ENCODE results near the gene TNS2. TPM values are rescaled to one million over a fixed set of nuclear protein-coding genes. Genes with fewer than 3 reads are reported as not detected.
A peak's percentile ranks its signal among the peaks of the same experiment; 100 is the strongest.

The TNS2 gene
- total RNA-seq, 1 donor from 2014 or later: 2.5 TPM

DNA sequence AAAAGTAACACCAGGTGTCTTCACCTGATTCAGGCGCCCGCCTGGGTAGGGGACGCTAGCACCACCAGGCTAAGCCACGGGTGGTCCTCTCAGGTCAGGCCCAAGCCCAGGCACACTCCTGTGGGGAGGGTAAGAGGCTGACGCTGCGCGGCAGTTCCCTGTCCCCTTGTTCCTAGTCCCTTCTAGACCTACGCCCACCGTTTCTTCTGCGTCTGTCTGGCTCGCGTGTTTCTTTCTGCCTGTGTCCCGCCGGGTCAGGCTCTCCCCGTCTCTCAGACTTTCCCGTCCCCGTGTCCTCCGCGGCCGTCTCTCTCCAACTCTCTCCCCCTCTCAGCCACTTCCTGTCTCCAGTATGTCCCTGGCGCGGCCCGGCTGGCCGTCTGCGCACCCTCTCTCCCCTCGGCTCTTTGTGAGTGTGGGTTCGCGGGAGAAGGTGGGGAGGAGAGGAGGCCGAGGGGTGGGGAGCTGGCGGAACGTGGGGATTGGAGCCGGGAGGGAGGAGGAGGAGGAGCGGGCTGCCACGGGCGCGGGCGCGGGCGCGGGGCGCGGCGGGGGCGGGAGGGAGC lies 3.1 kb upstream of the TNS2 start:
- Mint-ChIP-seq H3K4me1 (ENCODE audit: low read depth, unreplicated experiment) (peaks cover 20% of the 10 kb centered on the region), H3K27ac (ENCODE audit: unreplicated experiment) (peak overlapping the region; percentile 24), H3K27me3 (ENCODE audit: unreplicated experiment) (peaks cover 12% of the 10 kb centered on the region), H3K36me3 (ENCODE audit: unreplicated experiment) (peaks cover 5% of the 10 kb centered on the region), H3K9me3 (ENCODE audit: unreplicated experiment) (peaks cover 7% of the 10 kb centered on the region), H3K4me3 (ENCODE audit: unreplicated experiment) (peak overlapping the region; percentile 91)
- peak; percentile 65 for DNase-seq
- TF ChIP-seq, protein P1, sequence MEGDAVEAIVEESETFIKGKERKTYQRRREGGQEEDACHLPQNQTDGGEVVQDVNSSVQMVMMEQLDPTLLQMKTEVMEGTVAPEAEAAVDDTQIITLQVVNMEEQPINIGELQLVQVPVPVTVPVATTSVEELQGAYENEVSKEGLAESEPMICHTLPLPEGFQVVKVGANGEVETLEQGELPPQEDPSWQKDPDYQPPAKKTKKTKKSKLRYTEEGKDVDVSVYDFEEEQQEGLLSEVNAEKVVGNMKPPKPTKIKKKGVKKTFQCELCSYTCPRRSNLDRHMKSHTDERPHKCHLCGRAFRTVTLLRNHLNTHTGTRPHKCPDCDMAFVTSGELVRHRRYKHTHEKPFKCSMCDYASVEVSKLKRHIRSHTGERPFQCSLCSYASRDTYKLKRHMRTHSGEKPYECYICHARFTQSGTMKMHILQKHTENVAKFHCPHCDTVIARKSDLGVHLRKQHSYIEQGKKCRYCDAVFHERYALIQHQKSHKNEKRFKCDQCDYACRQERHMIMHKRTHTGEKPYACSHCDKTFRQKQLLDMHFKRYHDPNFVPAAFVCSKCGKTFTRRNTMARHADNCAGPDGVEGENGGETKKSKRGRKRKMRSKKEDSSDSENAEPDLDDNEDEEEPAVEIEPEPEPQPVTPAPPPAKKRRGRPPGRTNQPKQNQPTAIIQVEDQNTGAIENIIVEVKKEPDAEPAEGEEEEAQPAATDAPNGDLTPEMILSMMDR (IDR thresholded peaks at IDR 0.05; ENCODE audit: partially characterized antibody, unreplicated experiment): no peak

DNA sequence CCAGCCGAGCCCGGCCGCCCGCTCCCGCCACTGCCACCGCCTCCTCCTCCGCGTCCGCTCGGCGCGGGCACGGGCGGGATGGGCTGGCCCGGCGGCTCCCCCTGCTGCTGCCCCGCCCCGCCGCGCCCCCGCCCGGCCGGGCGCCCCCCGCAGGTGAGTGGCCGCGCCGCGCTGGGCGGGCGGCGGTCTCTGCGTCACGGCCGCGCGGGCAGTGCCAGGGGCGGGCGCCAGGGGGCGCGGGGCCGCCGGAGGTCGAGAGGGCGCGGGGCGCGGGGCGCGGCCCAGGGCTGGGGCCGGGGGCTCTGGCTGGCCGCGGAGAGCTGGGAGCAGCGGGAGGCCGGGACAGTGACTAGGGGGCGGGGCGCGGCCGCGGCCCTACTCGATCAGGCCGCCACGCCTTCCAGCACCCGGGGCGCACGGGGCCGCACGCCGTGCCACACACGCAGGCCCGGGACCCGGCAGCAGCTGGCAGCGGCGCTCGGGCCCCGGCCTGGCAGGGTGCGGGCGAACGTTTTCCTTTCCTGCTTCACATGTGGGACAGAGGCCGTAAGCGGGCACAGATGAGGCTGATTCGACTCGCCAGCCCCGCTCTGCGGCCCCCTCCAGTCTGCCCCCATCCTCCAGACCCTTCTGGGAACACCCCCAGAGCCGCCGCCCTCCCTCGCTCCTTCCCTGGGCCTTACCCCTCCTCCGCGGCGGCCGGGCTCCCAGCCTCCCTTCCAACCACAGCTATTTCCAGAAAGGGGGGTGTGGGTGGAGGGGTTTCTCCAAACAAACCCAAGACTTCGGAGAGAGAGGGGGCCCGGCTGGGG lies 2.4 kb upstream of the TNS2 start:
- Mint-ChIP-seq H3K9me3 (ENCODE audit: unreplicated experiment) (peaks cover 7% of the 10 kb centered on the region), H3K36me3 (ENCODE audit: unreplicated experiment) (peaks cover 5% of the 10 kb centered on the region), H3K27me3 (ENCODE audit: unreplicated experiment) (peaks cover 12% of the 10 kb centered on the region), H3K27ac (ENCODE audit: unreplicated experiment) (no peak overlapping the region), H3K4me3 (ENCODE audit: unreplicated experiment) (no peak overlapping the region), H3K4me1 (ENCODE audit: low read depth, unreplicated experiment) (peaks cover 20% of the 10 kb centered on the region)
- TF ChIP-seq, protein P1 (IDR thresholded peaks at IDR 0.05; ENCODE audit: partially characterized antibody, unreplicated experiment): no peak
- DNase-seq: peak; percentile 83

DNA sequence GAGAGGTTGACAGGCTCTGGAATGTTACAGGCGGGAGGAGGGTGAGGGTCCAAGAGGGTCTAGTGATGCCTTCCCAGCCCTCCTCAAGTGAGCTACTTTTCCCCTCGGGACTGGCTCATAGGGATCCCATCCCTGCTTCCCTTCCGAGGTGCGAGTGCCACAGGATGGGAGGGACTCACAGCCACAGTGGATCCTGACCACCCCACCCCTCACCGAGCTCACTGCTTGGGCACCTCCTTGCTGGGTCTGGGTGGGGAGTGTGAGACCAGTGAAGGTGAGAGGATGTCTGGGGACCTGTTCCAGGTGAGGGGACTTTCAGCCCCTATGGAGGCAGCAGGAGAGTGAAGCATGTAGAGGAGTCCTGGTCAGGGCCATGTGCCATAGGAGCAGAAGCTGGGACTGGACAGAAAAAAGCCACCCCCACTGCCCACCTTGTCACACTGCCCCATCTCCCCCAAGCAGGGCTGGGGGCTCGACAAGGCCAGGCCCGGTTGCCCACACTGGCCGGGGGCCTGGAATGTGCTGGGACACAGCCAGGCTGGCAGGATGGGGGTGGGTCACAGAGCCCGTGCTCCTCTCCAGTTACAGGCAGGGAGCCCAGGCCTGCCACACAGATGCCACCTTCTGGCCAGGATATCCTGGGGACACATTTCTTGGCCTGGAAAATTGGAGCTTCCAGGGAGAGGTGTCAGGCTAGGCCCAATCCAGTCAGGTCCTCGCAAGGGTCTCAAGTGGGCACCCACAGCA lies 1.7 kb upstream of the TNS2 start:
- Mint-ChIP-seq H3K9me3 (ENCODE audit: unreplicated experiment) (peaks cover 5% of the 10 kb centered on the region), H3K4me3 (ENCODE audit: unreplicated experiment) (no peak overlapping the region), H3K36me3 (ENCODE audit: unreplicated experiment) (peaks cover under 1% of the 10 kb centered on the region), H3K4me1 (ENCODE audit: low read depth, unreplicated experiment) (peaks cover 20% of the 10 kb centered on the region), H3K27me3 (ENCODE audit: unreplicated experiment) (peaks cover 12% of the 10 kb centered on the region), H3K27ac (ENCODE audit: unreplicated experiment) (no peak overlapping the region)
- DNase-seq: peak; percentile 41
- TF ChIP-seq, protein P1 (IDR thresholded peaks at IDR 0.05; ENCODE audit: partially characterized antibody, unreplicated experiment): no peak

DNA sequence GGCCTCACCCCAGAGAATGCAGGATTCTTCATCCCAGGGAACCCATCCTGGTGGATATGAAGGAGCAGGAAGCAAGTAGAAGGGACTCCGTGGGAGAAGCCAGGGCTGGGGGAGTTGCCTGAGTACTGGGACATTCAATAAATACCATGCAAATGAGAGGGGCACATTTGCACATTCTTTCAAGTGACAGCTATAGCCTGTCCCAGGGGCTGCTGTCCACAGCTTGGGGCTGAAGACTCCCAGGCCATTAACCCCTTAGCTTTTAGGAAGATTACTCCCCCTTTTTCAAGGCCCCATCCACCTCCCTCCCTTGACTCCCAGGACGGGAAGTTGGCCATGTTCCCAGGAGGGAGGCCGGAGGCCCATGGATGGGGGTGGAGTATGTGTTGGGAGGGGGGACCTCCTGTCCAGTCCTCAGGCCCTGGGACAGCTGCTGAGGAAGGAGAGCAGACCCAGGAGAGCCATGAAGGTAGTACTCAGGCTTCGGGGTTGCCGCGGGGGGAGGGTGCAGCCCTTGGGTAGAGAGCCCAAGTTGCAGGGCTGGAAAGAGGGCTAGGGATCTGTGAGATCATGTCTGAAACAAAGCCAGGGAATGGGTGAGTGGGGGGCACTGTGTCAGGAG lies 974 bp upstream of the TNS2 start:
- Mint-ChIP-seq H3K36me3 (ENCODE audit: unreplicated experiment) (no peaks in the 10 kb centered on the region), H3K9me3 (ENCODE audit: unreplicated experiment) (peaks cover 5% of the 10 kb centered on the region), H3K4me3 (ENCODE audit: unreplicated experiment) (peak overlapping the region; percentile 28), H3K27ac (ENCODE audit: unreplicated experiment) (peak overlapping the region; percentile 28), H3K27me3 (ENCODE audit: unreplicated experiment) (peaks cover 15% of the 10 kb centered on the region), H3K4me1 (ENCODE audit: low read depth, unreplicated experiment) (peaks cover 20% of the 10 kb centered on the region)
- TF ChIP-seq, protein P1 (IDR thresholded peaks at IDR 0.05; ENCODE audit: partially characterized antibody, unreplicated experiment): no peak
- peak; percentile 32 for DNase-seq

Measured in glutamatergic neuron (in vitro differentiated cells).